HG03039 (cell line): ENCODE measurements around the gene RFX8.
"Not testable (repeated sequence)": the region's sequence is repeated elsewhere in the genome, so short reads cannot be mapped to it uniquely, and the experiment has no call there.

Experiments used
- ATAC-seq: cut with Tn5 transposase; IDR thresholded peaks from one replicate; pipeline ENCODE4 v1.9.1; 2021; ENCODE audit warnings: mild to moderate bottlenecking, moderate library complexity; ENCODE audit not compliant: unreplicated experiment

The RFX8 gene

GRCh38 chr2:101442667-101443061, 32.2 kb downstream of the RFX8 start:
- no peak for ATAC-seq

DNA sequence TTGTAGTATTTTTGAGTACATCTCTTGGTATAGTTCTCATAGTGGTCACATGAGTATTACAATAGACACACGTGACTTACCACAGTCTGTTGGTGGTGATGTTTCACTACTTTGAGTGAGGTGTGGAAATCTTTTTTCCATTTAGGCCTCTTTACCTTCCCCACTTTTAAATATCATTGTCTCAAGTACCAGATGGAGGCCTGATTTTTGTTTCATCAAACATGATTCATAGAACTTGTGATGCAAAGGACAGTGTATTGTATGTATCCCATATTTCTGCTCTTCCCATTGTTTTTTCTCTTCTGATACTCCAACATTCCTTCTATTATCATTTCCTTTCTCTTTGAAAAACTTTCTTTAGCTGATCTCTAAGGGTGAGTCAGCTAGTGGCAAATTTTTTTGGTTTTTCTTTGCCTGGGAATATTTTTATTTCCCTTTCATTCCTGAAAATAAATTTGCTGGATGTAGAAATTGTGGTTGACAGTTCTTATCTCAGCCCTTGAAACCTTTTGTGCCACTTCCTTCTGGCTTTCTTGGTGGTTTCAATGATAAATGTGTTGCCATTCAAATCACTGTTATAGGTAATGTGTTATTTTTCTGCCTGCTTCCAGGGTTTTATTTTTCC, 32.8 kb downstream of the RFX8 start:
- no peak for ATAC-seq

DNA sequence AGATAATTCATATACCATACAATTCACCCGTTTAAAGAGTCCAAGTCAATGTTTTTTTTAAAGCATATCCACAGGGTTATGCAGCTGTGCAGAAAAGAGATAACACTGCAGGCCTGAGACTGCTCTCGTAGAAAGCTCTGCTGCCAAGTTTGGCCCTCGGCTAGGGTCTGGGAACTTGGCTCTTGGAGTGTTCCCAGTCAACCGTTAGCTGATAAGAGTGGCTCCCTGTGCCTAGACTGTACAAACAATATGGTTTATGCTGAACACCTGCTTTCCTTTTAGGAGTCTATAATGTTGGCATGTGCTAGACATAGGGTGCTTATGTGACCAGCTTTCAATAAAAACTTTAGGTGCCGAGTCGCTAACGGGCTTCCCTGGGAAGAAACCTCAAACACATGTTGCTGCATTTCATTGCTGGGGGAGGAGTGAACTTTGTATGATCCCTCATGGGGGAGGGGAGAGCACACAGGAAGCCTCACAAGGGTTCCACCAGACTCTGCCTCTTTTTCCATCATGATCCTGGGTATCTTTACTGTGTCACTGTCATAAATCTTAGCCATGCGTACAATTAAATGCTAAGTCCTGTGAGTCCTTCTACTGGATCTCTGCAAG, 34.7 kb downstream of the RFX8 start:
- no peak for ATAC-seq

GRCh38 chr2:101439716-101440115, 35.2 kb downstream of the RFX8 start:
- ATAC-seq = no peak

DNA sequence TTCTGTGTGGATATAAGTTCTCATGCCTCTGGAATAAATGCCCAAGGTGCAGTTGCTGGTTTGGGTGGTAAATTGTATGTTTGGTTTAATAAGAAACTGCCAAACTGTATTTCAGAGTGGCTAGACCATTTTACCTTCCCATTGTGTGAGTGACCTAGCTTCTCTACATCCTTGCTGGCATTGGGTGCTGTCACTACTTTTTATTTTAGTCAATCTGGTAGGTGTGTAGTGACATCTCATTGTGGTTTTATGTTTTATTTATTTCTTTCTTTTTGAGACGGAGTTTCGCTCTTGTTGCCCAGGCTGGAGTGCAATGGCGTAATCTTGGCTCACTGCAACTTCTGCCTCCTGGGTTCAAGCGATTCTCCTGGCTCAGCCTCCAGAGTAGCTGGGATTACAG, 36.4 kb downstream of the RFX8 start:
- not testable (repeated sequence) for ATAC-seq

GRCh38 chr2:101435001-101435862, 39.7 kb downstream of the RFX8 start:
- ATAC-seq = no peak

DNA sequence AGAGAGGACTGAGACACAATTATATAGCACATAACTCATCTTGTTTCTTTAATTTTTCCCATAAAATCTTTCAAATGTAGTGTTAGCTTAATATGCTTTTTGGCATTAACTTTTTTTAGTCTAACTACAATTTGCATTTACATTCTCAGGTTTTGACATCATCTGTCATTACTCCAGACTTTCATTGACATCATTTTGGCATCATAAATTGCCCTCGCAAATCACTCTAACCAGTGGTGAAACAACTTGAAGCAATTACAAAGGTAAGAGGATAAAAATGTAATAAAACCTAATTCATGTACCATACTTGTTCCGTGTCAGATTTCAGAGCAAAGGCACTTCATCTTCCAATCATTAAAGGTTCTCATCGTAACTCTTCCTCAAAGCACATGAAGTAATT, 41.4 kb downstream of the RFX8 start:
- ATAC-seq = no peak

- no peak for ATAC-seq
Observed at GRCh38 chr2:101432411-101433181, 42.3 kb downstream of the RFX8 start.

DNA sequence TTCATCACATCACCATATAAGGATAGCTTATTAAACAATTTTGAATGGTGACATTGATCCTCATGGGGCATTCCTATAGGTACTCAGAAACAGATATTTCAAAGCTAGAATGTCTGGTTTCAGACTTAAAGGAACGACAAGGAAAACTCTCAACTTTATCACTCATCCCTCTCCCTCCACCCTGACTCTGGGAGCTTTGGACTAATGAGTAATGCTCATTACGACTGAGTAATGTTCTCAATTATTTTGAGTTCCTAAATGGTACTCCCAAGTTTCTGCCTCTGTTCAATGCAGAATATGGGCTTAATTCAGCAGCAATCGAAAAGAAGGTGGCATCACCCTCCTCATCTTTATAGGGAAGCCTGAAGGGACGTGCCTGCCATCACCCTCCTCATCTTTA, 43.4 kb downstream of the RFX8 start:
- ATAC-seq = no peak

DNA sequence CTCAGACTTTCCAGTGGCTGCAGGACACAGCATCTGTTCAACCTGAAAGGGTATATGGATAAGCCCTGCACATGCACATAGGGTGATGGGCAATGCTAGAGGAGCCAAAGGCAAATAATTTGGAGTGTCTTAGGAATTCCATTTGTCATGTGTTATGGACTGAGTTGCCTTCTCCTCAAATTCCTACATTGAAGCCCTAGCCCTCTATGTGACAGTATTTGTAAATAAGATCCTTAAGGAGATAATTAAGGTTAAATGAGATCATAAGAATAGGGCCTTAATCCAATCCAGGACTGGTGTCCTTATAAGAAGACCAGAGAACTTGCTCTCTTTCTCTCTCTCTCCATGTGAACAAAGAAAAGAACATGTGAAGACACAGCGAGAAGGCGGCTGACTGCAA, 44.8 kb downstream of the RFX8 start:
- no peak for ATAC-seq

- ATAC-seq = no peak
Observed at GRCh38 chr2:101429453-101429852, 45.5 kb downstream of the RFX8 start.

GRCh38 chr2:101428422-101429176, 46.3 kb downstream of the RFX8 start:
- no peak for ATAC-seq

GRCh38 chr2:101427743-101428142, 47.2 kb downstream of the RFX8 start:
- ATAC-seq = no peak

DNA sequence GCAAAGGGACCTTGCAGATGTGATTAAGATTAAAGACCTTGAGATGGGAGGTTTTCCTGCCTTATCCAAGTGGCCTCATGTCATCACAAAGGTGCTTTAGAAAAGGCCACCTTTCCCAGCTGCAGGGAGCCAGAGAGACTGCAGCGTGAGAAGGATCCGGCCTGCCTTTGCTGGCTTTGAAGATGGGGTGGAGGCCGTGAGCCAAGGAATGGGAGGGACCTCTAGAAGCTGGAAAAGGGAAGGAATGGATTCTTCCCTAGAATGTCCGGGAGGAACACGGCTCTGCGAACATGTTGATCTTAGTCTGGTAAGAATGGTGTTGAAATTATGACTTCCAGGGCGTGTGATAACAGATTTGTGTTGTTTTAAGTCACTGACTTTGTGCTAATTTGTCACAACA, 47.7 kb downstream of the RFX8 start:
- ATAC-seq = no peak

DNA sequence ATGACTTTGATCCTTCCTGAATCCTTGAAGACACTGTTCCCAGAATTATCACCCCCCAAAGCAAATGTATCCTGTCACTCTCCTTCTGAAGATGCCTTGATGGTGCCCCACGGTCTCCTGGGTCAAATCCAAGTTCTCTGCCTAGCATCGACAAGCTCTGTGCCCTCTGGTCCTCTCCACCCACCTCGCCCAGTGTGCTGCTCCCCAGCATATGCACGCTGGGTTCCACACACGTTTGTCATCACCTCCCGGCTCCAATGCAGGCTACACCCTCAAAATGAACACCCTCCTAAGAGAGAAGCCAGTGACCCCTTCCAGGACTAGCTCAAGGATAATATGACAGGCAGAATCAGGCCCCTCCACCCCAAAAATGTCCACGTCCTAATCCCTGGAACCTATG, 48.1 kb downstream of the RFX8 start:
- no peak for ATAC-seq

DNA sequence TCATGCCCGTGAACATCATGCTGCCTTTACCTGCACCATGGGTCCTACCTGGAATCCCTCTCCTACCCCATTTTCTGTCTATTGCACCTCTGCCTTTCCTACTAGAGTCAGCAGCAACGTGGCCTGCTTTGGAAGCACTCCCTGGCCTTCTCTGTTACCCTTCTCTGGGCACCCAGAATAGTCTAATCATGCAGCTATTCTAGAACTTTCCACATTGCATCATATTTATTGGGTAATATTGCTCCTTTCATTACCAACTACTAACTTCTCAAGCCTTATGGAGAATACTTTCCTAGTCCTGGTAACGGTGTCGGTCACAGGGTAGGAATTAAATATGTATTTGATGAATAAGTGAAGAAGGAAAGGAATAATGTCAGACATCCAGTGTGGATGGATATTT, 54.3 kb downstream of the RFX8 start:
- ATAC-seq = no peak

GRCh38 chr2:101419096-101419663, 55.7 kb downstream of the RFX8 start:
- ATAC-seq = no peak

- ATAC-seq = no peak
Observed at GRCh38 chr2:101418460-101419095, 56.3 kb downstream of the RFX8 start.

DNA sequence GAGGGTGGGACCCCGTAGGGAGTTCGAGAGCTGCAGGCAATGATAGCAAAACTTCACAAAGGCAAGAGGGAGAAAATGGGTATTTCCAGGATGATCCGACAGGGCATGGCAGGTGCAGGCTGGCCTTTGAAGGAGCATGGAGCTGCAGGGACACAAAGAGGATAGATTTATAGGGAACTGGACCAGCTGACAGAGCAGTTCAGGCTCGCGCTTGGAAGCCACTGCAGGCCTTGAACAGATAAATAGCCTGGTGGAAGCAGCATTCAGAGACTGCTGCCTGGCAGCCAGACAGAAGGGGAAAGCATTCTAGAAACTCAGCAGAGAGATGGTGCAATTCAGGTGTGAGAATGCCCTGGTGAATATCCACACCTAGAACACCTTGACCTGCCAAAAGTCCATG, 58.3 kb downstream of the RFX8 start:
- no peak for ATAC-seq

DNA sequence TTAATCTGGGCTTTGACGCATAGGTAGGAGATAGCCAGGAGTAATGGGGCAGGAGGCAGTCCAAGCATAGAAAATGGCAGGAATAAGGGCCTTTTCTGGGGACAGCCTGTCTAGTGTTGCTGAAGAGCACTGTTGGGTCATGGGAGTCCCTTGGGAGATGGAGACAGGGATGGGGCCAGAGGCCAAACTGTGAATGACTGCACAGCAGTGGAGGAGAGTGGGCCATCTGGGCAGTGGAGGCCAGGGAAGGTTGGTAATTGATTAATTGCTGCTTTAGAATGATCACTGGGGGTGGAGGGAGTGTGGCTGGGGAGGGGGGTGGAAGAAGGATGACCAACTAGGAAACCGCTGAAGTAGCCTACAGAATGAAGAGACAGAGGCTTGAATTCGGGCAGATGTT, 59.0 kb downstream of the RFX8 start:
- ATAC-seq = no peak
